Osteoblast (primary cell): ENCODE measurements around the gene ARRDC3. TPM values are rescaled to one million over a fixed set of nuclear protein-coding genes. Genes with fewer than 3 reads are reported as not detected.
"Not testable (repeated sequence)": the region's sequence is repeated elsewhere in the genome, so short reads cannot be mapped to it uniquely, and the experiment has no call there.

ENCODE experiments used
- DNase-seq: peaks from one replicate; pipeline ENCODE4 v3.0.0; 2011; ENCODE audit warnings: low spot score, mixed read lengths; ENCODE audit not compliant: insufficient read length; ENCODE audit errors: missing footprints
- H2AFZ ChIP-seq: 2 replicates; pipeline ENCODE4 v1.6.0; 2011; ENCODE audit warnings: mild to moderate bottlenecking, low read length
- H3K27ac ChIP-seq: 2 replicates; pipeline ENCODE4 v1.5.1; 2011; ENCODE audit warnings: mild to moderate bottlenecking, low read depth, low read length, moderate library complexity
- H3K27me3 ChIP-seq: 2 replicates; pipeline ENCODE4 v1.6.0; 2012; ENCODE audit warnings: mild to moderate bottlenecking, control low read depth, inconsistent platforms, low read length, moderate library complexity; ENCODE audit not compliant: insufficient read depth
- H3K36me3 ChIP-seq: 2 replicates; pipeline ENCODE4 v1.5.1; 2011; ENCODE audit warnings: mild to moderate bottlenecking, low read length, control low read depth, moderate library complexity; ENCODE audit not compliant: insufficient read depth
- H3K4me1 ChIP-seq: 2 replicates; pipeline ENCODE4 v1.5.1; 2011; ENCODE audit warnings: mild to moderate bottlenecking, low read length, control low read depth, moderate library complexity; ENCODE audit not compliant: insufficient read depth
- H3K4me2 ChIP-seq: 2 replicates; pipeline ENCODE4 v1.6.0; 2011; ENCODE audit warnings: mild to moderate bottlenecking, low read length; ENCODE audit not compliant: insufficient read depth
- H3K4me3 ChIP-seq: fragments of 200-600 bp; sonication (generic); 3 replicates; pipeline ENCODE4 v1.5.1; 2012; ENCODE audit warnings: mild to moderate bottlenecking, low read length, inconsistent platforms; ENCODE audit not compliant: insufficient read depth
- H3K79me2 ChIP-seq: 2 replicates; pipeline ENCODE4 v1.6.0; 2012; ENCODE audit warnings: mild to moderate bottlenecking, low read length, control low read depth, inconsistent platforms; ENCODE audit not compliant: insufficient read depth
- H3K9me3 ChIP-seq: 2 replicates; pipeline ENCODE4 v1.5.1; 2011; ENCODE audit warnings: low read depth, low read length, control low read depth
- H4K20me1 ChIP-seq: 2 replicates; pipeline ENCODE4 v1.6.0; 2012; ENCODE audit warnings: mild to moderate bottlenecking, low read length, control low read depth; ENCODE audit not compliant: insufficient read depth
- total RNA-seq: library from RNA; depleted of rRNA; stranded (reverse); fragments of >200 nt; gene quantifications from 2 replicates; pipeline ENCODE4 v1.2.3, GENCODE V29; 2012
- TF ChIP-seq, protein P1 (sequence below): IDR thresholded peaks from 2 replicates; pipeline ENCODE4 v1.5.1; 2011; ENCODE audit warnings: mild to moderate bottlenecking, low read depth, low read length, moderate library complexity; ENCODE audit errors: extremely low read depth

Gene ARRDC3
- total RNA-seq, 1 donor, result 101 TPM

GRCh38 chr5:91352831-91353695 lies 30.1 kb downstream of the ARRDC3 start:
- DNase-seq, result no peak
- H3K4me3 ChIP-seq, result no peak overlapping the region
- H3K9me3 ChIP-seq, result no peaks in the 10 kb centered on the region
- no peaks in the 10 kb centered on the region for H3K36me3 ChIP-seq
- H3K4me2 ChIP-seq, result no peak overlapping the region
- no peaks in the 10 kb centered on the region for H4K20me1 ChIP-seq
- no peak overlapping the region for H3K27ac ChIP-seq
- H2AFZ ChIP-seq, result no peak overlapping the region
- H3K79me2 ChIP-seq, result no peaks in the 10 kb centered on the region
- TF ChIP-seq, protein P1, sequence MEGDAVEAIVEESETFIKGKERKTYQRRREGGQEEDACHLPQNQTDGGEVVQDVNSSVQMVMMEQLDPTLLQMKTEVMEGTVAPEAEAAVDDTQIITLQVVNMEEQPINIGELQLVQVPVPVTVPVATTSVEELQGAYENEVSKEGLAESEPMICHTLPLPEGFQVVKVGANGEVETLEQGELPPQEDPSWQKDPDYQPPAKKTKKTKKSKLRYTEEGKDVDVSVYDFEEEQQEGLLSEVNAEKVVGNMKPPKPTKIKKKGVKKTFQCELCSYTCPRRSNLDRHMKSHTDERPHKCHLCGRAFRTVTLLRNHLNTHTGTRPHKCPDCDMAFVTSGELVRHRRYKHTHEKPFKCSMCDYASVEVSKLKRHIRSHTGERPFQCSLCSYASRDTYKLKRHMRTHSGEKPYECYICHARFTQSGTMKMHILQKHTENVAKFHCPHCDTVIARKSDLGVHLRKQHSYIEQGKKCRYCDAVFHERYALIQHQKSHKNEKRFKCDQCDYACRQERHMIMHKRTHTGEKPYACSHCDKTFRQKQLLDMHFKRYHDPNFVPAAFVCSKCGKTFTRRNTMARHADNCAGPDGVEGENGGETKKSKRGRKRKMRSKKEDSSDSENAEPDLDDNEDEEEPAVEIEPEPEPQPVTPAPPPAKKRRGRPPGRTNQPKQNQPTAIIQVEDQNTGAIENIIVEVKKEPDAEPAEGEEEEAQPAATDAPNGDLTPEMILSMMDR, result no peak
- H3K27me3 ChIP-seq, result no peaks in the 10 kb centered on the region
- H3K4me1 ChIP-seq, result no peaks in the 10 kb centered on the region

GRCh38 chr5:91345461-91345860 lies 37.7 kb downstream of the ARRDC3 start:
- TF ChIP-seq, protein P1, result no peak
- Histone ChIP-seq H3K4me3 (no peak overlapping the region), H3K9me3 (no peaks in the 10 kb centered on the region), H3K4me2 (no peak overlapping the region), H4K20me1 (no peaks in the 10 kb centered on the region), H2AFZ (no peak overlapping the region), H3K79me2 (no peaks in the 10 kb centered on the region), H3K4me1 (no peaks in the 10 kb centered on the region), H3K36me3 (no peaks in the 10 kb centered on the region), H3K27me3 (no peaks in the 10 kb centered on the region), H3K27ac (no peak overlapping the region)
- DNase-seq, result no peak

GRCh38 chr5:91344661-91345200 lies 38.4 kb downstream of the ARRDC3 start:
- not testable (repeated sequence) for H2AFZ ChIP-seq, H3K79me2 ChIP-seq, H3K4me3 ChIP-seq, H3K27me3 ChIP-seq, DNase-seq, H3K4me1 ChIP-seq, H3K27ac ChIP-seq, H3K4me2 ChIP-seq, H4K20me1 ChIP-seq, H3K36me3 ChIP-seq, H3K9me3 ChIP-seq

GRCh38 chr5:91343916-91344315 lies 39.2 kb downstream of the ARRDC3 start:
- H4K20me1 ChIP-seq, result no peaks in the 10 kb centered on the region
- TF ChIP-seq, protein P1, result no peak
- H3K27ac ChIP-seq, result no peak overlapping the region
- no peaks in the 10 kb centered on the region for H3K9me3 ChIP-seq
- H3K27me3 ChIP-seq, result no peaks in the 10 kb centered on the region
- H3K36me3 ChIP-seq, result no peaks in the 10 kb centered on the region
- H3K4me2 ChIP-seq, result no peak overlapping the region
- H2AFZ ChIP-seq, result peak overlapping the region; percentile 33
- H3K4me3 ChIP-seq, result no peak overlapping the region
- no peaks in the 10 kb centered on the region for H3K79me2 ChIP-seq
- DNase-seq, result no peak
- no peaks in the 10 kb centered on the region for H3K4me1 ChIP-seq

- not testable (repeated sequence) for DNase-seq, H2AFZ ChIP-seq, H3K4me1 ChIP-seq, H3K36me3 ChIP-seq, H3K9me3 ChIP-seq, H3K4me3 ChIP-seq, H3K79me2 ChIP-seq, H4K20me1 ChIP-seq, H3K4me2 ChIP-seq, H3K27me3 ChIP-seq, H3K27ac ChIP-seq
Observed at GRCh38 chr5:91342931-91343330, 40.2 kb downstream of the ARRDC3 start.
